ENCODE results near the gene ADM2.

The ADM2 gene

DNA sequence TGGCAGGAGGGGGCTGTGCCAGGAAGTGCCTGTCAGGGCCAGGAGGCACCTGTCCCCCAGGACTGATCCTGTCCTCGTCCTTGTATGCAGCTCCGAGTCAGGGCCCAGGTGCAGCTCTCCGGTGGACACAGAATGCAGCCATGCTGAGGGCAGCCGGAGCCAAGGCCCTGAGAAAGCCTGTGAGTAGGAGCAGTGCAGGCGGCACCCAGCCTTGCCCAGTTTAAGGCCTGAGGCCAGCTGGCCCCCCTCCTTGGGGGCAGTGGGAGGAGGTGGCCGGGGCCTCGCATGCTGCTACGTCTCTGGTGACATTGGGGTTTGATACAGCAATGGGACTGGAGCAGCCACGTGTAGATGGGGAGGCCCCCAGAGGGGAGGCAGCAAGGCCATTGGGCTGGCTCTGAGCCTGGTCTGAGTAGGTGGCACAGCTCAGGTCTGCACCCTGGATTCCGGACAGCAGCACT lies 41.4 kb upstream of the ADM2 start:
- H3K9me3 ChIP-seq (replicated peaks; ENCODE audit: insufficient read depth, low read length): no peaks in the 10 kb centered on the region
- no peak overlapping the region for H3K4me3 ChIP-seq (ENCODE audit: low read length)
- no peaks in the 10 kb centered on the region for H3K36me3 ChIP-seq (replicated peaks; ENCODE audit: insufficient read depth, low read length)
- no peak overlapping the region for H3K9ac ChIP-seq (ENCODE audit: low read length)
- peaks cover 3% of the 10 kb centered on the region; the same call in 1 of the 2 replicates for H3F3A ChIP-seq (ENCODE audit: insufficient read depth, low read length)
- H3K79me2 ChIP-seq (ENCODE audit: low read length): no peaks in the 10 kb centered on the region
- TF ChIP-seq, protein P1, sequence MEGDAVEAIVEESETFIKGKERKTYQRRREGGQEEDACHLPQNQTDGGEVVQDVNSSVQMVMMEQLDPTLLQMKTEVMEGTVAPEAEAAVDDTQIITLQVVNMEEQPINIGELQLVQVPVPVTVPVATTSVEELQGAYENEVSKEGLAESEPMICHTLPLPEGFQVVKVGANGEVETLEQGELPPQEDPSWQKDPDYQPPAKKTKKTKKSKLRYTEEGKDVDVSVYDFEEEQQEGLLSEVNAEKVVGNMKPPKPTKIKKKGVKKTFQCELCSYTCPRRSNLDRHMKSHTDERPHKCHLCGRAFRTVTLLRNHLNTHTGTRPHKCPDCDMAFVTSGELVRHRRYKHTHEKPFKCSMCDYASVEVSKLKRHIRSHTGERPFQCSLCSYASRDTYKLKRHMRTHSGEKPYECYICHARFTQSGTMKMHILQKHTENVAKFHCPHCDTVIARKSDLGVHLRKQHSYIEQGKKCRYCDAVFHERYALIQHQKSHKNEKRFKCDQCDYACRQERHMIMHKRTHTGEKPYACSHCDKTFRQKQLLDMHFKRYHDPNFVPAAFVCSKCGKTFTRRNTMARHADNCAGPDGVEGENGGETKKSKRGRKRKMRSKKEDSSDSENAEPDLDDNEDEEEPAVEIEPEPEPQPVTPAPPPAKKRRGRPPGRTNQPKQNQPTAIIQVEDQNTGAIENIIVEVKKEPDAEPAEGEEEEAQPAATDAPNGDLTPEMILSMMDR (IDR thresholded peaks at IDR 0.05; ENCODE audit: low read length): no peak
- no peak for TF ChIP-seq EZH2phosphoT487 (IDR thresholded peaks at IDR 0.05; ENCODE audit: low read length)
- no peak for TF ChIP-seq EZH2 (optimal IDR thresholded peaks at IDR 0.05; ENCODE audit: low read depth, low read length)
- no peaks in the 10 kb centered on the region for H3K27me3 ChIP-seq (replicated peaks; ENCODE audit: insufficient read depth, low read length)
- H3K4me1 ChIP-seq (ENCODE audit: low read length): no peaks in the 10 kb centered on the region
- no peak overlapping the region for H3K27ac ChIP-seq (ENCODE audit: low read length)
- H2AFZ ChIP-seq (ENCODE audit: low read length): no peak overlapping the region
- H3K9me2 ChIP-seq (replicated peaks; ENCODE audit: insufficient read depth, low read length): no peaks in the 10 kb centered on the region
- DNase-seq: no peak
- H4K20me1 ChIP-seq (ENCODE audit: insufficient read depth, low read length): no peaks in the 10 kb centered on the region
- H3K4me2 ChIP-seq (ENCODE audit: low read depth, low read length): no peak overlapping the region

DNA sequence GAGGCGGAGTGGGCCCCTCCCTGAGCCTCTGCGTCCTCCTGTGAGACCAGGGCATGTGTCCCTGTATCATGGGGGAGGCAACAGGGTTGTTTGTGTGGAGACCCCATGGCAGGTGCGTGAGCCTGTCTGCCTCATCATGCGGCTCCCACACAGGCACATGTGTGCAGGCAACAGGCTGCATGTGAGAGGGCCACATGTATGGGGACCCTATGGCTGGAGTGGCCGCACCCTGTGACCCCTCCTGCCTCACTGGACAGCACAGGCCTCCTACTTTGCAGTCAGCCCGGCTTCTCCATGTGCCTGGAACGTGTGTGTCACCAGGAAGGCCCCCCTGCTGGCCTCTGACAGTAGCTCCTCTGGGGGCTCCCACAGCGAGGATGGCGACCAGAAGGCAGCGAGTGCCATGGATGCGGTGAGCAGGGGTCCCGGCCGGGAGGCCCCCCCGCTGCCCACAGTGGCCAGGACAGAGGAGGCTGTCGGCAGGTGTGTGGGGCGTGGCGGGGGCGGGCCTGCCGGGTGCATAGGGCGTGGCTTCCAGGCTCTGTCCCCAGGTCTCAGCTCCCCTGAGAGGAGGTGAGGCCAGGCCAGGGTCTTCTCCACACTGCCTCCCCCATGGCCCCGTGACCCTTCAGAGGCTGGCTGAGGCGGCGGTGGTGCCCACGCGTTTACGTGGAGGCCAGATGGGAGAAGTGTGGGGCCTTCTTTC lies 40.6 kb upstream of the ADM2 start:
- Histone ChIP-seq H3K9me2 (replicated peaks; ENCODE audit: insufficient read depth, low read length) (no peaks in the 10 kb centered on the region), H3K4me3 (ENCODE audit: low read length) (no peak overlapping the region), H4K20me1 (ENCODE audit: insufficient read depth, low read length) (no peaks in the 10 kb centered on the region), H3K4me1 (ENCODE audit: low read length) (no peaks in the 10 kb centered on the region), H3K36me3 (replicated peaks; ENCODE audit: insufficient read depth, low read length) (no peaks in the 10 kb centered on the region), H2AFZ (ENCODE audit: low read length) (no peak overlapping the region), H3K9ac (ENCODE audit: low read length) (no peak overlapping the region), H3F3A (ENCODE audit: insufficient read depth, low read length) (peaks cover 4% of the 10 kb centered on the region; the same call in 1 of the 2 replicates), H3K9me3 (replicated peaks; ENCODE audit: insufficient read depth, low read length) (no peaks in the 10 kb centered on the region), H3K4me2 (ENCODE audit: low read depth, low read length) (no peak overlapping the region), H3K27me3 (replicated peaks; ENCODE audit: insufficient read depth, low read length) (no peaks in the 10 kb centered on the region), H3K79me2 (ENCODE audit: low read length) (no peaks in the 10 kb centered on the region), H3K27ac (ENCODE audit: low read length) (no peak overlapping the region)
- TF ChIP-seq EZH2 (optimal IDR thresholded peaks at IDR 0.05; ENCODE audit: low read depth, low read length) (no peak), EZH2phosphoT487 (IDR thresholded peaks at IDR 0.05; ENCODE audit: low read length) (no peak)
- TF ChIP-seq, protein P1 (IDR thresholded peaks at IDR 0.05; ENCODE audit: low read length): no peak
- no peak for DNase-seq

DNA sequence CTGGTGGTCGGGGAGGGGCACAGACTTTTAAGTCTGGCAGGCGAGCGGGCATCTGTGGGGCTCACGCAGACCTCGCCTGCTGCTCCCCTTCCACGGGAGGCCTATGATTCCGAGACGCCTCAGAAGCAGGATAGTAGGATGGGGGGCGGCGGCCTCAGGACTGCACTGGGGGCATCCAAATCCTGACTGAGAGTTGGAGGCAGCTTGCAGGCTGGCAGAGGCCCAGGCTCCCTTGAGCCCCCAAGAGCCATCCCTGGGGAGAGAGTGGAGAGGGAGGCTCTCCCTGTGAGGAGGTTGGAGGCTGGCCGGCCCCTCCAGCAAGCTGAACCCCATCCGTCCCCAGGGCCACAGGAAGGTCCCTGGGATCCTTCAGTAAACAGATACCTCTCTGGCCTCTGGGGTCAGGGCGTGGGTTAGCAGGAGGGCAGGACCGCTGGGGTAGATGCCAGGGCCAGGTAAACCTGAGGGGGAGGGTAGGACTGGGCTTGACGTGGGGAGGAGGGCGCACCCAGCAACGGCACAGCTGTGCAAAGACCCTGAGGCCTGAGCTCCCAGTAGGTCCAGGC lies 39.8 kb upstream of the ADM2 start:
- H3K27me3 ChIP-seq (replicated peaks; ENCODE audit: insufficient read depth, low read length): no peaks in the 10 kb centered on the region
- peaks cover 4% of the 10 kb centered on the region; the same call in 1 of the 2 replicates for H3F3A ChIP-seq (ENCODE audit: insufficient read depth, low read length)
- DNase-seq: no peak
- TF ChIP-seq EZH2 (optimal IDR thresholded peaks at IDR 0.05; ENCODE audit: low read depth, low read length) (no peak), EZH2phosphoT487 (IDR thresholded peaks at IDR 0.05; ENCODE audit: low read length) (no peak)
- TF ChIP-seq, protein P1 (IDR thresholded peaks at IDR 0.05; ENCODE audit: low read length): no peak
- H3K9me3 ChIP-seq (replicated peaks; ENCODE audit: insufficient read depth, low read length): no peaks in the 10 kb centered on the region
- H2AFZ ChIP-seq (ENCODE audit: low read length): no peak overlapping the region
- H3K9me2 ChIP-seq (replicated peaks; ENCODE audit: insufficient read depth, low read length): no peaks in the 10 kb centered on the region
- no peaks in the 10 kb centered on the region for H3K79me2 ChIP-seq (ENCODE audit: low read length)
- H3K4me2 ChIP-seq (ENCODE audit: low read depth, low read length): no peak overlapping the region
- H3K27ac ChIP-seq (ENCODE audit: low read length): no peak overlapping the region
- H3K36me3 ChIP-seq (replicated peaks; ENCODE audit: insufficient read depth, low read length): no peaks in the 10 kb centered on the region
- H4K20me1 ChIP-seq (ENCODE audit: insufficient read depth, low read length): no peaks in the 10 kb centered on the region
- H3K4me1 ChIP-seq (ENCODE audit: low read length): no peaks in the 10 kb centered on the region
- no peak overlapping the region for H3K9ac ChIP-seq (ENCODE audit: low read length)
- no peak overlapping the region for H3K4me3 ChIP-seq (ENCODE audit: low read length)
